ENCODE data around the gene QPRT. TPM values are rescaled to one million over a fixed set of nuclear protein-coding genes. Genes with fewer than 3 reads are reported as not detected.
A peak's percentile ranks its signal among the peaks of the same experiment; 100 is the strongest.
"Not testable (repeated sequence)": the region's sequence is repeated elsewhere in the genome, so short reads cannot be mapped to it uniquely, and the experiment has no call there.

Gene QPRT
- polyA plus RNA-seq, 2 donors, result 0.28 to 0.56 TPM

- Histone ChIP-seq H3K36me3 (ENCODE audit: control insufficient read depth in 2 of 2, insufficient read depth in 2 of 2, low read length in 1 of 2) (no peaks in the 10 kb centered on the region), H3K9me3 (ENCODE audit: control insufficient read depth in 2 of 2, insufficient read depth in 1 of 2, low read depth in 1 of 2, low read length in 1 of 2) (no peaks in the 10 kb centered on the region), H3K27ac (ENCODE audit: low read depth in 2 of 2, low read length in 1 of 2) (no peak overlapping the region), H3K4me1 (ENCODE audit: control insufficient read depth in 2 of 2, insufficient read depth in 2 of 2, low read length in 1 of 2) (no peaks in the 10 kb centered on the region), H3K27me3 (ENCODE audit: control insufficient read depth in 1 of 2, insufficient read depth in 2 of 2, low read length in 2 of 2) (no peaks in the 10 kb centered on the region), H3K4me3 (ENCODE audit: low read depth in 1 of 2, low read length in 2 of 2) (no peak overlapping the region)
- 72 to 73% methylated on average over 17 of the region's 17 CpGs for WGBS, 2 donors
Observed at GRCh38 chr16:29662000-29662728, 16.8 kb upstream of the QPRT start.

DNA sequence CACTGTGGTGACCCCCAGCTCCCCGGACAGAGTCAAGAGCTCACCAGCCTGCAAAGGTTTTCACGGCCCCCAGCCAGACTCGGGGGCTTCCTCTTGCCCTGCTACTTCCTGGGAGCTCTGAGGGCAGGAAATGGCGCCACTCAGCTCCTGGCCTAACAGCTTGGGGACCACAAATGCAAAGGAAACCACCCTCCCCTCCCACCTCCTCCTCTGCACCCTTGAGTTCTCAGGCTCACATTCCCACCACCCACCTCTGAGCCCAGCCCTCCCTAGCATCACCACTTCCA, 16.3 kb upstream of the QPRT start:
- Histone ChIP-seq H3K27me3 (ENCODE audit: control insufficient read depth in 1 of 2, insufficient read depth in 2 of 2, low read length in 2 of 2) (no peaks in the 10 kb centered on the region), H3K4me3 (ENCODE audit: low read depth in 1 of 2, low read length in 2 of 2) (no peak overlapping the region), H3K9me3 (ENCODE audit: control insufficient read depth in 2 of 2, insufficient read depth in 1 of 2, low read depth in 1 of 2, low read length in 1 of 2) (no peaks in the 10 kb centered on the region), H3K27ac (ENCODE audit: low read depth in 2 of 2, low read length in 1 of 2) (peak overlapping the region; percentile 11 to 54), H3K36me3 (ENCODE audit: control insufficient read depth in 2 of 2, insufficient read depth in 2 of 2, low read length in 1 of 2) (no peaks in the 10 kb centered on the region), H3K4me1 (ENCODE audit: control insufficient read depth in 2 of 2, insufficient read depth in 2 of 2, low read length in 1 of 2) (no peaks in the 10 kb centered on the region)
- WGBS, 2 donors, result 54 to 62% methylated on average over 4 of the region's 4 CpGs

- no peaks in the 10 kb centered on the region for H3K36me3 ChIP-seq (ENCODE audit: control insufficient read depth in 2 of 2, insufficient read depth in 2 of 2, low read length in 1 of 2)
- peak within 1 kb of the TSS; percentile 18 to 30 for H3K4me3 ChIP-seq (ENCODE audit: low read depth in 1 of 2, low read length in 2 of 2)
- H3K9me3 ChIP-seq (ENCODE audit: control insufficient read depth in 2 of 2, insufficient read depth in 1 of 2, low read depth in 1 of 2, low read length in 1 of 2), result no peaks in the 10 kb centered on the region
- 73 to 74% methylated on average over 18 of the region's 18 CpGs for WGBS, 2 donors
- no peaks in the 10 kb centered on the region for H3K4me1 ChIP-seq (ENCODE audit: control insufficient read depth in 2 of 2, insufficient read depth in 2 of 2, low read length in 1 of 2)
- H3K27me3 ChIP-seq (ENCODE audit: control insufficient read depth in 1 of 2, insufficient read depth in 2 of 2, low read length in 2 of 2), result no peaks in the 10 kb centered on the region
- peak within 1 kb of the TSS; percentile 11 to 54 for H3K27ac ChIP-seq (ENCODE audit: low read depth in 2 of 2, low read length in 1 of 2)
Observed at GRCh38 chr16:29663016-29663806, 15.8 kb upstream of the QPRT start, which contains the start of gene SPN. SPN (plus strand) TSS chr16:29663247; CDS start chr16:29663729, 482 bp downstream.

- WGBS, 2 donors, result 78 to 82% methylated on average over 3 of the region's 3 CpGs
- Histone ChIP-seq H3K9me3 (ENCODE audit: control insufficient read depth in 2 of 2, insufficient read depth in 1 of 2, low read depth in 1 of 2, low read length in 1 of 2) (no peaks in the 10 kb centered on the region), H3K27me3 (ENCODE audit: control insufficient read depth in 1 of 2, insufficient read depth in 2 of 2, low read length in 2 of 2) (no peaks in the 10 kb centered on the region), H3K4me3 (ENCODE audit: low read depth in 1 of 2, low read length in 2 of 2) (peak overlapping the region; percentile 5 to 30), H3K4me1 (ENCODE audit: control insufficient read depth in 2 of 2, insufficient read depth in 2 of 2, low read length in 1 of 2) (no peaks in the 10 kb centered on the region), H3K36me3 (ENCODE audit: control insufficient read depth in 2 of 2, insufficient read depth in 2 of 2, low read length in 1 of 2) (no peaks in the 10 kb centered on the region), H3K27ac (ENCODE audit: low read depth in 2 of 2, low read length in 1 of 2) (no peak overlapping the region)
Observed at GRCh38 chr16:29663807-29664090, 15.2 kb upstream of the QPRT start.

- Histone ChIP-seq H3K27ac (ENCODE audit: low read depth in 2 of 2, low read length in 1 of 2) (peak overlapping the region in 1 of 2 donors; percentile 9), H3K27me3 (ENCODE audit: control insufficient read depth in 1 of 2, insufficient read depth in 2 of 2, low read length in 2 of 2) (no peaks in the 10 kb centered on the region), H3K4me3 (ENCODE audit: low read depth in 1 of 2, low read length in 2 of 2) (peak overlapping the region; percentile 5 to 30), H3K36me3 (ENCODE audit: control insufficient read depth in 2 of 2, insufficient read depth in 2 of 2, low read length in 1 of 2) (no peaks in the 10 kb centered on the region), H3K9me3 (ENCODE audit: control insufficient read depth in 2 of 2, insufficient read depth in 1 of 2, low read depth in 1 of 2, low read length in 1 of 2) (no peaks in the 10 kb centered on the region), H3K4me1 (ENCODE audit: control insufficient read depth in 2 of 2, insufficient read depth in 2 of 2, low read length in 1 of 2) (no peaks in the 10 kb centered on the region)
- 74 to 77% methylated on average over 33 to 35 of the region's 35 CpGs for WGBS, 2 donors
Observed at GRCh38 chr16:29664091-29664921, 14.7 kb upstream of the QPRT start.

- no peak overlapping the region for H3K4me3 ChIP-seq (ENCODE audit: low read depth in 1 of 2, low read length in 2 of 2)
- no peaks in the 10 kb centered on the region for H3K27me3 ChIP-seq (ENCODE audit: control insufficient read depth in 1 of 2, insufficient read depth in 2 of 2, low read length in 2 of 2)
- no peaks in the 10 kb centered on the region for H3K9me3 ChIP-seq (ENCODE audit: control insufficient read depth in 2 of 2, insufficient read depth in 1 of 2, low read depth in 1 of 2, low read length in 1 of 2)
- WGBS, 2 donors, result 69 to 71% methylated on average over 15 of the region's 15 CpGs
- no peaks in the 10 kb centered on the region for H3K36me3 ChIP-seq (ENCODE audit: control insufficient read depth in 2 of 2, insufficient read depth in 2 of 2, low read length in 1 of 2)
- no peak overlapping the region for H3K27ac ChIP-seq (ENCODE audit: low read depth in 2 of 2, low read length in 1 of 2)
- H3K4me1 ChIP-seq (ENCODE audit: control insufficient read depth in 2 of 2, insufficient read depth in 2 of 2, low read length in 1 of 2), result no peaks in the 10 kb centered on the region
Observed at GRCh38 chr16:29665294-29666077, 13.5 kb upstream of the QPRT start.

GRCh38 chr16:29667322-29667610, 11.7 kb upstream of the QPRT start:
- H3K27me3 ChIP-seq (ENCODE audit: control insufficient read depth in 1 of 2, insufficient read depth in 2 of 2, low read length in 2 of 2); H3K4me3 ChIP-seq (ENCODE audit: low read depth in 1 of 2, low read length in 2 of 2); H3K9me3 ChIP-seq (ENCODE audit: control insufficient read depth in 2 of 2, insufficient read depth in 1 of 2, low read depth in 1 of 2, low read length in 1 of 2); H3K4me1 ChIP-seq (ENCODE audit: control insufficient read depth in 2 of 2, insufficient read depth in 2 of 2, low read length in 1 of 2); H3K27ac ChIP-seq (ENCODE audit: low read depth in 2 of 2, low read length in 1 of 2); H3K36me3 ChIP-seq (ENCODE audit: control insufficient read depth in 2 of 2, insufficient read depth in 2 of 2, low read length in 1 of 2): not testable (repeated sequence)
- WGBS, 2 donors, result 88 to 91% methylated on average over 6 of the region's 6 CpGs

DNA sequence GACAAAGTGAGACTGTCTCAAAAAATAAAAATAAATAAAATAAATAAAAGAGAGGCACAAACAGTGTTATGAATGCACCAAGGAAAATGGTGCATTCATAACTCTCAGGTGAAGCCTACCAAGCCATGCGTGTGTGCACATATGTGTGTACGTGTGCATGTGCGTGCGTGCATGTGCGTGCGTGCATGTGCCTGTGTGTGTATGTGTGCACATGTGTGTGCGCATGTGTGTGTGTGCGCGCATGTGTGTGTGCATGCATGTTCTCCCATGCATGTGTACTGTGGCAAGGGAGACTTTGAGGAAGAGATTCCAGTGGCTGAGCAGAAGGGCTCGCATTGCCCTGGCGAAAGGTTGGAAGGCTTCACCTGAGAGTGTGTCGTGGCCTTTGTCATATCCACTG, 11.2 kb upstream of the QPRT start:
- no peaks in the 10 kb centered on the region for H3K4me1 ChIP-seq (ENCODE audit: control insufficient read depth in 2 of 2, insufficient read depth in 2 of 2, low read length in 1 of 2)
- H3K27me3 ChIP-seq (ENCODE audit: control insufficient read depth in 1 of 2, insufficient read depth in 2 of 2, low read length in 2 of 2), result no peaks in the 10 kb centered on the region
- 96% methylated on average over 12 of the region's 12 CpGs for WGBS, 2 donors
- H3K9me3 ChIP-seq (ENCODE audit: control insufficient read depth in 2 of 2, insufficient read depth in 1 of 2, low read depth in 1 of 2, low read length in 1 of 2), result no peaks in the 10 kb centered on the region
- no peaks in the 10 kb centered on the region for H3K36me3 ChIP-seq (ENCODE audit: control insufficient read depth in 2 of 2, insufficient read depth in 2 of 2, low read length in 1 of 2)
- H3K4me3 ChIP-seq (ENCODE audit: low read depth in 1 of 2, low read length in 2 of 2), result no peak overlapping the region
- H3K27ac ChIP-seq (ENCODE audit: low read depth in 2 of 2, low read length in 1 of 2), result no peak overlapping the region

- WGBS, 2 donors, result 92 to 93% methylated on average over 3 of the region's 3 CpGs
- no peak overlapping the region for H3K27ac ChIP-seq (ENCODE audit: low read depth in 2 of 2, low read length in 1 of 2)
Observed at GRCh38 chr16:29668267-29668666, 10.7 kb upstream of the QPRT start.

More at GRCh38 chr16:29668267-29668666, 10.7 kb upstream of the QPRT start:
- Histone ChIP-seq H3K4me1 (ENCODE audit: control insufficient read depth in 2 of 2, insufficient read depth in 2 of 2, low read length in 1 of 2) (no peaks in the 10 kb centered on the region), H3K36me3 (ENCODE audit: control insufficient read depth in 2 of 2, insufficient read depth in 2 of 2, low read length in 1 of 2) (no peaks in the 10 kb centered on the region), H3K9me3 (ENCODE audit: control insufficient read depth in 2 of 2, insufficient read depth in 1 of 2, low read depth in 1 of 2, low read length in 1 of 2) (no peaks in the 10 kb centered on the region), H3K4me3 (ENCODE audit: low read depth in 1 of 2, low read length in 2 of 2) (no peak overlapping the region), H3K27me3 (ENCODE audit: control insufficient read depth in 1 of 2, insufficient read depth in 2 of 2, low read length in 2 of 2) (no peaks in the 10 kb centered on the region)

All from esophagus (tissue), 2 donors.